Head of caudate nucleus (tissue), 42 donors: ENCODE results near the gene PIGQ.

Source experiments
- DNase-seq, 42 donors: peaks; one replicate each; pipeline versions ENCODE4 v3.0.0 to v3.0.0-alpha.2; 2020 to 2021; ENCODE audit warnings: mixed read lengths in 7 of 42
- intact Hi-C: fragments of 100-400 bp; cut with DNase I; formaldehyde crosslinking; loops from one replicate; pipeline ENCODE4 v1.15.0; 2022

Gene PIGQ

DNA sequence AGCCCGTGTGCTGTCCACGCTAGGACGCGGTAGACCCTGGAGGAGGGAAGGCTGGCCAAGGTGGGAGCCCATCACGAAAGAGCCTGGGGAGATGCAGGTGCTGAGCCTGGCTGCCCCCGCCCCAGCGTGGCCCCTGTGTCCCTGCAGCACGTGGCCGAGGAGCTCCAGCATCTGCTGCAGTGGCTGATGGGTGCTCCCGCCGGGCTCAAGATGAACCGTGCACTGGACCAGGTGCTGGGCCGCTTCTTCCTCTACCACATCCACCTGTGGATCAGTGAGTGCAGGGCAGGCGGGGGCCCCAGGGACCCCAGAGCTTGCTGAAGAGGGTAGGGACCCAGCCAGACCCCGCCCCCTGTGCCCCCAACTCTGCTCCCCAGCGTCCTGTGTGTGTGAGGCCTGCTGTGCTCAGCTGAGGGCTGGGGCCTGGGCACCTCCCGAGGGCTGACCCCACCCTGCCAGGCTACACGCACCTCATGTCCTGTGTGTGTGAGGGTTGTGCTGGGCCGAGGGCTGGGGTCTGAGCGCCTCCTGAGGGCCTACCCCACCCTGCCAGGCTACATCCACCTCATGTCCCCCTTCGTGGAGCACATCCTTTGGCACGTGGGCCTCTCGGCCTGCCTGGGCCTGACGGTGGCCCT is 8.6 kb downstream of the PIGQ start:
- intact Hi-C loops, result no loop called here
- DNase-seq, result no peak

GRCh38 chr16:578870-579405 is 9.2 kb downstream of the PIGQ start:
- DNase-seq, result peak in 38 of 42 donors; percentile 33 to 81 (median 62)
- intact Hi-C loops, result no loop called here

GRCh38 chr16:580141-580945 is 10.6 kb downstream of the PIGQ start:
- intact Hi-C loops, result no loop called here
- no peak for DNase-seq

GRCh38 chr16:580946-581498 is 11.3 kb downstream of the PIGQ start:
- intact Hi-C loops, result no loop called here
- no peak for DNase-seq

DNA sequence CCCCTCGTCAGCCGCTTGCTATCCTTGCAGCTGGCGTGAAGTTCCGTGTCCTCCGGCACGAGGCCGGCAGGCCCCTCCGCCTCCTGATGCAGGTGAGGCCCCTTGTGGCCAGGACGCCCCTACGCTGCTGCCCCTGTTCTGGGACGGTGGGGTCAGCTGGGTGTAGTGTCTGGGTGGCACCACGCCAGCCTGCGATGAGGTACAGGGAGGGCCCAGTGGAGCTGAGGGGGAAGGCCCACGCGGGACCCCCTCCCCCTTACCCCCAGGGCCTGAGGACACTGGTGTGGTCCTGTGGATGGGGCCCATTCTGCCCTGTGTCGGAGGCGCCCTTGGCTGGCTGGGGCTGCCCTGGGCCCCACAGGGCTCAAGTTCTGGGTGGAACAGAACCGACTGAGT is 12.4 kb downstream of the PIGQ start:
- no peak for DNase-seq
- intact Hi-C loops, result no loop called here

DNA sequence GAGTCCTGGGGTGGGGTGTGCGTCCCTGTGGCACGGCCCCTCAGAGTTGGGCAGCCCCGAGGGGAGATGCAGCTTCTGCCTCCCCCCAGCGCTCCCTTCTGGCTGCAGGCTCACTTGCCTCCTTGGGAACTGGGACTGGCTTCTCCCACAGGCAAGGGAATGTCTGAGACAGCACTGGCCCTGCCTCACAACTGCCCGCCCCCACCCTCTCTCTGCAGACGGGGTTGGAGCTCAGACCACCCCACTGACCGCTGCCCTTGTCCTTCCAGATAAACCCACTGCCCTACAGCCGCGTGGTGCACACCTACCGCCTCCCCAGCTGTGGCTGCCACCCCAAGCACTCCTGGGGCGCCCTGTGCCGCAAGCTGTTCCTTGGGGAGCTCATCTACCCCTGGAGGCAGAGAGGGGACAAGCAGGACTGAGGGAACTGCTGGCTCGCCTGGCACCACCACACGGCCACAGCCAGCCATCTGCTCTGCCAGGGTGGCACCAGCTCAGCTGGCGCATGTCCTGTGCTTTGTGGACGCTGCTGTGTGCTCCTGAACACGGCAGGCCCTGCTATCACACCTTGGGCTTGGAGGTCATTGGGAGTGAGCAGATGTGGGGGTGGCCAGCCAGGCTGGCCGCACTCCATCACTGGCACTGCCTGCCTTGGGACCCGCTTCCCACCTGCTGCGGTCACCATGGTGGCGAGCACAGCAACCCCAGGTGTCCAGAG is 13.0 kb downstream of the PIGQ start:
- intact Hi-C loops, result no loop called here
- no peak for DNase-seq

DNA sequence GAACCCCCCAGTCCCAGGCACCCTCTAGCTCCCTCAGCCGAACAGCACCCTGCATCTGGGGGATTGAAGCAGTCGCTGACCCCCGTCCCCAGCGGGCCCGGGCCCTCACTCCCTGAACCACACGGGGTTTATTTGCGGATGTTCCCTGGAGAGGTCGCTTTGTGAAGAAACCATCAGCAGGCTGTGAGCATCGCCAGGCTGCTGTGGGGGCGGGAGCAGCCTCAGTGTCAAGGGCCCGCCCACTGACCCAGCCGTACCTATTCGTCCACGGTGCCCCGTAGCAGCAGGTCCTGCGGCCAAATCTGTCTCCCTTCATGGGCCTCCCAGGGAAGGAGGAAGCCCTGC is 13.7 kb downstream of the PIGQ start:
- no peak for DNase-seq
- intact Hi-C loops, result no loop called here

- DNase-seq, result peak in 31 of 42 donors; percentile 23 to 77 (median 54)
- intact Hi-C loops, result no loop called here
Observed at GRCh38 chr16:583815-584591, 14.2 kb downstream of the PIGQ start.

GRCh38 chr16:585351-585750 is 15.6 kb downstream of the PIGQ start:
- DNase-seq, result no peak
- intact Hi-C loops, result no loop called here

GRCh38 chr16:586047-586644 is 16.4 kb downstream of the PIGQ start:
- intact Hi-C loops, result no loop called here
- DNase-seq, result no peak

- intact Hi-C loops, result no loop called here
- peak in 4 of 42 donors; percentile 50 to 61 (median 53) for DNase-seq
Observed at GRCh38 chr16:586645-587590, 17.1 kb downstream of the PIGQ start.

GRCh38 chr16:588639-588888 is 18.8 kb downstream of the PIGQ start:
- peak in 14 of 42 donors; percentile 32 to 58 (median 42) for DNase-seq
- intact Hi-C loops, result no loop called here

GRCh38 chr16:588889-589657 is 19.3 kb downstream of the PIGQ start:
- intact Hi-C loops, result no loop called here
- DNase-seq, result peak; percentile 97 to 99 (median 98)

- intact Hi-C loops, result no loop called here
- DNase-seq, result peak; percentile 98 to 100 (median 99)
Observed at GRCh38 chr16:589658-590187, 20.0 kb downstream of the PIGQ start, which contains the start of gene RAB40C. Gene RAB40C (plus strand): TSS chr16:590066. CDS start chr16:590292, 226 bp downstream.

DNA sequence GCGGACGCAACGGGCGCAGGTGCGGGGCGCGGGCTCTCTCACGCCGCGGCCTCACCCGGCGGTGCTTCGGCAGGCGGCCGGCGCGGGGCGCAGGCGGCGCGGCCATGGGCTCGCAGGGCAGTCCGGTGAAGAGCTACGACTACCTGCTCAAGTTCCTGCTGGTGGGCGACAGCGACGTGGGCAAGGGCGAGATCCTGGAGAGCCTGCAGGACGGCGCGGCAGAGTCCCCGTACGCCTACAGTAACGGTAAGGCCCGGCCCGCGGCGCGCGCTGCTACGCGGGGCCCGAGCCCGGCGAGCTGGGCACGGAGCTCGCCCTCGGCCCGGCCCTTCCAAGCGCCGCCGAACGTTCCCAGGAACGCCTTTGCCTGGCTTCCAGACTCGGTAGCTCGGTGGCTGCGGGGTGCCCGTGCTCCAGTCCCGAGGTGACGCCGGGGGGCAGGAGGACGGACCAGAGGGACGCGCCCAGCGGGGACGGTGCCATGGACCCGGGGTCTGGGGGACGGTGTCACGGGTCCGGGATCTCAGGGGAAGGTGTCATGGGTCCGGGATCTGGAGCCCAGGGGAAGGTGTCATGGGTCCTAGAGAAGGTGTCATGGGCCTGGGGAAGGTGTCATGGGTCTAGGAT is 20.5 kb downstream of the PIGQ start:
- intact Hi-C loops, result no loop called here
- DNase-seq, result peak in 1 of 42 donors; percentile 37

DNA sequence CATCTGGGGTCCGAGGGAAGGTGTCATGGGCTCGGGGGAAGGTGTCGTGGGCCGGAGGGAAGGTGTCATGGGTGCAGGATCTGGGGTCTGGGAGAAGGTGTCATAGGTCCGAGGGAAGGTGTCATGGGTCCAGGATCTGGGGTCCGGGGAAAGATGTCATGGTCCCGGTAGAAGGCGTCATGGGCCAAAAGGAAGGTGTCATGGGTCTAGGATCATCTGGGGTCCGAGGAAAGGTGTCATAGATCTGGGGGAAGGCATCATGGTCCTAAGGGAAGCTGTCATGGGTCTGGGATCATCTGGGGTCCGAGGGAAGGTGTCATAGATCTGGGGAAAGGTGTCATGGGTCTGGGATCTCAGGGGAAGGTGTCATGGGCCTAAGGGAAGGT is 21.0 kb downstream of the PIGQ start:
- intact Hi-C loops, result no loop called here

More for the DNA sequence above, 21.0 kb downstream of the PIGQ start:
- no peak for DNase-seq
